ENCODE results near the gene DDHD1.

- TF ChIP-seq, protein P1, sequence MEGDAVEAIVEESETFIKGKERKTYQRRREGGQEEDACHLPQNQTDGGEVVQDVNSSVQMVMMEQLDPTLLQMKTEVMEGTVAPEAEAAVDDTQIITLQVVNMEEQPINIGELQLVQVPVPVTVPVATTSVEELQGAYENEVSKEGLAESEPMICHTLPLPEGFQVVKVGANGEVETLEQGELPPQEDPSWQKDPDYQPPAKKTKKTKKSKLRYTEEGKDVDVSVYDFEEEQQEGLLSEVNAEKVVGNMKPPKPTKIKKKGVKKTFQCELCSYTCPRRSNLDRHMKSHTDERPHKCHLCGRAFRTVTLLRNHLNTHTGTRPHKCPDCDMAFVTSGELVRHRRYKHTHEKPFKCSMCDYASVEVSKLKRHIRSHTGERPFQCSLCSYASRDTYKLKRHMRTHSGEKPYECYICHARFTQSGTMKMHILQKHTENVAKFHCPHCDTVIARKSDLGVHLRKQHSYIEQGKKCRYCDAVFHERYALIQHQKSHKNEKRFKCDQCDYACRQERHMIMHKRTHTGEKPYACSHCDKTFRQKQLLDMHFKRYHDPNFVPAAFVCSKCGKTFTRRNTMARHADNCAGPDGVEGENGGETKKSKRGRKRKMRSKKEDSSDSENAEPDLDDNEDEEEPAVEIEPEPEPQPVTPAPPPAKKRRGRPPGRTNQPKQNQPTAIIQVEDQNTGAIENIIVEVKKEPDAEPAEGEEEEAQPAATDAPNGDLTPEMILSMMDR (IDR thresholded peaks at IDR 0.05), result no peak
- TF ChIP-seq POLR2AphosphoS5 (IDR thresholded peaks at IDR 0.05; ENCODE audit: low read depth, low read length) (no peak), TCF7L2 (IDR thresholded peaks at IDR 0.05; ENCODE audit: low read depth, low read length) (no peak), SIN3A (IDR thresholded peaks at IDR 0.05; ENCODE audit: borderline replicate concordance, insufficient read depth, low read depth, low read length) (no peak)
- TF ChIP-seq, protein P2, sequence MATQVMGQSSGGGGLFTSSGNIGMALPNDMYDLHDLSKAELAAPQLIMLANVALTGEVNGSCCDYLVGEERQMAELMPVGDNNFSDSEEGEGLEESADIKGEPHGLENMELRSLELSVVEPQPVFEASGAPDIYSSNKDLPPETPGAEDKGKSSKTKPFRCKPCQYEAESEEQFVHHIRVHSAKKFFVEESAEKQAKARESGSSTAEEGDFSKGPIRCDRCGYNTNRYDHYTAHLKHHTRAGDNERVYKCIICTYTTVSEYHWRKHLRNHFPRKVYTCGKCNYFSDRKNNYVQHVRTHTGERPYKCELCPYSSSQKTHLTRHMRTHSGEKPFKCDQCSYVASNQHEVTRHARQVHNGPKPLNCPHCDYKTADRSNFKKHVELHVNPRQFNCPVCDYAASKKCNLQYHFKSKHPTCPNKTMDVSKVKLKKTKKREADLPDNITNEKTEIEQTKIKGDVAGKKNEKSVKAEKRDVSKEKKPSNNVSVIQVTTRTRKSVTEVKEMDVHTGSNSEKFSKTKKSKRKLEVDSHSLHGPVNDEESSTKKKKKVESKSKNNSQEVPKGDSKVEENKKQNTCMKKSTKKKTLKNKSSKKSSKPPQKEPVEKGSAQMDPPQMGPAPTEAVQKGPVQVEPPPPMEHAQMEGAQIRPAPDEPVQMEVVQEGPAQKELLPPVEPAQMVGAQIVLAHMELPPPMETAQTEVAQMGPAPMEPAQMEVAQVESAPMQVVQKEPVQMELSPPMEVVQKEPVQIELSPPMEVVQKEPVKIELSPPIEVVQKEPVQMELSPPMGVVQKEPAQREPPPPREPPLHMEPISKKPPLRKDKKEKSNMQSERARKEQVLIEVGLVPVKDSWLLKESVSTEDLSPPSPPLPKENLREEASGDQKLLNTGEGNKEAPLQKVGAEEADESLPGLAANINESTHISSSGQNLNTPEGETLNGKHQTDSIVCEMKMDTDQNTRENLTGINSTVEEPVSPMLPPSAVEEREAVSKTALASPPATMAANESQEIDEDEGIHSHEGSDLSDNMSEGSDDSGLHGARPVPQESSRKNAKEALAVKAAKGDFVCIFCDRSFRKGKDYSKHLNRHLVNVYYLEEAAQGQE (IDR thresholded peaks at IDR 0.05; ENCODE audit: insufficient read depth in 1 of 2, low read depth in 2 of 2, low read length in 1 of 2), result no peak
Measured at GRCh38 chr14:53032161-53032803, 120.8 kb downstream of the DDHD1 start.
